Cortex of kidney (tissue), 1 donor: ENCODE measurements around the gene TMEM175.
"Not testable (repeated sequence)": the region's sequence is repeated elsewhere in the genome, so short reads cannot be mapped to it uniquely, and the experiment has no call there.

Source experiments
- DNase-seq: peaks from one replicate; lab custom pipeline; 2025; lab: John Stamatoyannopoulos, UW

Gene TMEM175

GRCh38 chr4:989722-990471 is 57.6 kb downstream of the TMEM175 start:
- DNase-seq: no peak

GRCh38 chr4:990746-991367 is 58.6 kb downstream of the TMEM175 start:
- no peak for DNase-seq

GRCh38 chr4:991451-992296 is 59.4 kb downstream of the TMEM175 start:
- DNase-seq: no peak

GRCh38 chr4:992297-993110 is 60.2 kb downstream of the TMEM175 start:
- no peak for DNase-seq

GRCh38 chr4:993111-994029 is 61.1 kb downstream of the TMEM175 start, which contains the start of gene SLC26A1:
TSS of gene SLC26A1 (minus strand) at chr4:993404. CDS start at chr4:991703, 1,701 bp downstream.
- DNase-seq: no peak

- no peak for DNase-seq
Observed at GRCh38 chr4:995311-996026, 63.2 kb downstream of the TMEM175 start.

- DNase-seq: no peak
Observed at GRCh38 chr4:996030-996996, 64.1 kb downstream of the TMEM175 start.

- no peak for DNase-seq
Observed at GRCh38 chr4:996997-997374, 64.7 kb downstream of the TMEM175 start.

GRCh38 chr4:997375-998071 is 65.3 kb downstream of the TMEM175 start:
- DNase-seq: no peak

- DNase-seq: no peak
Observed at GRCh38 chr4:998096-998691, 65.9 kb downstream of the TMEM175 start.

- not testable (repeated sequence) for DNase-seq
Observed at GRCh38 chr4:999240-999863, 67.1 kb downstream of the TMEM175 start.

GRCh38 chr4:999882-1000425 is 67.7 kb downstream of the TMEM175 start:
- DNase-seq: no peak

GRCh38 chr4:1000686-1001260 is 68.5 kb downstream of the TMEM175 start:
- DNase-seq: no peak

- no peak for DNase-seq
Observed at GRCh38 chr4:1001561-1002130, 69.4 kb downstream of the TMEM175 start.

GRCh38 chr4:1002131-1002630 is 69.9 kb downstream of the TMEM175 start:
- no peak for DNase-seq

GRCh38 chr4:1002631-1003251 is 70.5 kb downstream of the TMEM175 start:
- no peak for DNase-seq
